Endothelial cell of umbilical vein (primary cell): ENCODE data around the gene TMEM151A. TPM values are rescaled to one million over a fixed set of nuclear protein-coding genes. Genes with fewer than 3 reads are reported as not detected.

Source experiments
- BruUV-seq: library from RNA; stranded (reverse); fragments of 400-500 nt; replicated peaks from 2 replicates; lab custom pipeline; 2021; lab: Mats Ljungman, UMichigan
- CTCF ChIA-PET: fragments of 300-600, 350-600 bp; sonication (Branson Sonifier 250); formaldehyde crosslinking; loops from one replicate; lab custom pipeline; 2021; ENCODE audit warnings: antibody characterized with exemption, inconsistent platforms; lab: Charles Lee
- POLR2A ChIA-PET: fragments of 300-600, 350-600 bp; sonication (Branson Sonifier 250); formaldehyde crosslinking; loops from one replicate; lab custom pipeline; 2021; ENCODE audit warnings: antibody characterized with exemption, inconsistent platforms; lab: Charles Lee
- DNase-seq: peaks from one replicate; pipeline ENCODE4 v3.0.0-alpha.2; 2011; ENCODE audit warnings: low read depth, low spot score
- FAIRE-seq: peaks from 2 replicates; lab custom pipeline; 2011; peaks lifted over from hg19 to GRCh38; lab: Jason Lieb, UNC
- H2AFZ ChIP-seq: 2 replicates; pipeline ENCODE4 v1.6.0; 2012; ENCODE audit warnings: low read depth, low read length, control low read depth, inconsistent platforms
- H3K27ac ChIP-seq: 2 replicates; pipeline ENCODE4 v1.5.1; 2011; ENCODE audit warnings: low read depth, mild to moderate bottlenecking, control low read depth, low read length, moderate library complexity; ENCODE audit not compliant: insufficient read depth
- H3K27me3 ChIP-seq, 2 experiments: 2 replicates each; pipeline versions ENCODE4 v1.6.0 to v1.6.1; 2011; ENCODE audit warnings: low read length in 2 of 2, mixed read lengths in 1 of 2; ENCODE audit not compliant: control insufficient read depth in 2 of 2, insufficient read depth in 2 of 2
- H3K36me3 ChIP-seq, 2 experiments: 2 replicates in 1 of 2; 3 replicates in 1 of 2; pipeline ENCODE4 v1.5.1; 2011; ENCODE audit warnings: low read length in 2 of 2, mild to moderate bottlenecking in 1 of 2, moderate library complexity in 1 of 2; ENCODE audit not compliant: control insufficient read depth in 2 of 2, insufficient read depth in 2 of 2; ENCODE audit errors: extremely low read depth in 1 of 2
- H3K4me1 ChIP-seq: 3 replicates; pipeline ENCODE4 v1.5.1; 2011; ENCODE audit warnings: mild to moderate bottlenecking, low read length; ENCODE audit not compliant: control insufficient read depth, insufficient read depth; ENCODE audit errors: extremely low read depth
- H3K4me2 ChIP-seq: 2 replicates; pipeline ENCODE4 v1.6.1; 2011; ENCODE audit warnings: low read length, control low read depth, mixed read lengths; ENCODE audit not compliant: insufficient read depth
- H3K4me3 ChIP-seq, 3 experiments: fragments of 200-600 bp in 1 of 3; sonication (generic), shearing (Covaris generic) in 1 of 3; replicated peaks in 1 of 3; 2 replicates each; pipeline ENCODE4 v1.5.1; 2011 to 2016; ENCODE audit warnings: control low read depth in 3 of 3, low read length in 3 of 3, mild to moderate bottlenecking in 2 of 3, inconsistent platforms in 1 of 3, low read depth in 1 of 3, moderate library complexity in 1 of 3; ENCODE audit not compliant: insufficient read depth in 1 of 3
- H3K79me2 ChIP-seq: 2 replicates; pipeline ENCODE4 v1.6.0; 2012; ENCODE audit warnings: low read length, inconsistent platforms; ENCODE audit not compliant: control insufficient read depth, insufficient read depth
- H3K9ac ChIP-seq: replicated peaks from 2 replicates; pipeline ENCODE3; 2011; ENCODE audit warnings: low read length, control low read depth; ENCODE audit not compliant: insufficient read depth; ENCODE audit errors: extremely low read depth
- H3K9me1 ChIP-seq: replicated peaks from 3 replicates; pipeline ENCODE4 v1.6.0; 2011; ENCODE audit warnings: mild to moderate bottlenecking, low read length; ENCODE audit not compliant: control insufficient read depth, insufficient read depth; ENCODE audit errors: extremely low read depth
- H3K9me3 ChIP-seq: replicated peaks from 2 replicates; pipeline ENCODE4 v1.5.1; 2012; ENCODE audit warnings: low read length, inconsistent platforms; ENCODE audit not compliant: control insufficient read depth, insufficient read depth
- H4K20me1 ChIP-seq: replicated peaks from 2 replicates; pipeline ENCODE3; 2011; ENCODE audit warnings: mild to moderate bottlenecking, low read length; ENCODE audit not compliant: control insufficient read depth, insufficient read depth; ENCODE audit errors: extremely low read depth
- EZH2 ChIP-seq: IDR thresholded peaks from 2 replicates; pipeline ENCODE4 v1.6.1; 2012; ENCODE audit warnings: borderline replicate concordance, low read depth, mild to moderate bottlenecking, moderate library complexity, low read length, inconsistent platforms; ENCODE audit not compliant: severe bottlenecking
- FOS ChIP-seq: IDR thresholded peaks from 2 replicates; pipeline ENCODE4 v1.6.1; 2011; ENCODE audit warnings: mild to moderate bottlenecking, low read length, moderate library complexity, borderline replicate concordance; ENCODE audit not compliant: insufficient read depth
- GATA2 ChIP-seq: IDR thresholded peaks from 2 replicates; pipeline ENCODE4 v1.7.0; 2011; ENCODE audit warnings: low read depth, mild to moderate bottlenecking, moderate library complexity, mixed read lengths, low read length; ENCODE audit not compliant: insufficient read length, insufficient read depth
- JUN ChIP-seq: IDR thresholded peaks from 2 replicates; pipeline ENCODE4 v1.6.1; 2011; ENCODE audit warnings: borderline replicate concordance, low read depth; ENCODE audit not compliant: insufficient read length, insufficient read depth
- MAX ChIP-seq: IDR thresholded peaks from 2 replicates; pipeline ENCODE4 v1.6.1; 2011; ENCODE audit not compliant: insufficient read depth, insufficient read length
- MYC ChIP-seq: IDR thresholded peaks from one replicate; pipeline ENCODE4 v1.6.1; 2011; ENCODE audit warnings: mild to moderate bottlenecking, low read depth, low read length
- POLR2A ChIP-seq: IDR thresholded peaks from 2 replicates; pipeline ENCODE4 v1.6.1; 2012; ENCODE audit warnings: low read depth, mild to moderate bottlenecking, control low read depth, low read length
- POLR2AphosphoS5 ChIP-seq: IDR thresholded peaks from 2 replicates; pipeline ENCODE4 v1.6.1; 2012; ENCODE audit warnings: low read depth, mild to moderate bottlenecking, control low read depth, low read length, moderate library complexity; ENCODE audit not compliant: insufficient read depth
- dilution Hi-C: fragments of 300-500 bp; cut with MboI; formaldehyde crosslinking; loops from one replicate; pipeline ENCODE4 v1.15.0; 2019; ENCODE audit warnings: low sequenced_read_pairs; ENCODE audit not compliant: extremely low pct_ligation_motif_present
- intact Hi-C: fragments of 100-400 bp; cut with micrococcal nuclease; formaldehyde crosslinking; loops from one replicate; pipeline ENCODE4 v1.10.0; 2022
- polyA plus RNA-seq, 4 experiments: library from polyadenylated mRNA; depleted of rRNA in 3 of 4; stranded (reverse) in 3 of 4; unstranded in 1 of 4; fragments of >200 nt; gene quantifications; 2 replicates each; pipeline versions ENCODE4 v1.2.1 to v1.2.3, GENCODE V29; 2011 to 2012; ENCODE audit warnings: missing spikeins in 1 of 4
- total RNA-seq: library from RNA; stranded (reverse); gene quantifications from 2 replicates; pipeline ENCODE4 v1.2.3, GENCODE V29; 2021
- TF ChIP-seq, protein P1 (sequence below), 2 donors: IDR thresholded peaks; 1 replicate in 1 of 2; 2 replicates in 1 of 2; pipeline ENCODE4 v1.5.1; 2011; ENCODE audit warnings: low read length in 2 of 2, mild to moderate bottlenecking in 2 of 2, moderate library complexity in 2 of 2, control low read depth in 1 of 2, inconsistent platforms in 1 of 2, low read depth in 1 of 2; ENCODE audit not compliant: insufficient read depth in 1 of 2; ENCODE audit errors: extremely low read depth in 1 of 2

Gene TMEM151A
- total and polyA plus RNA-seq, 2 donors (not counting 3 experiments of a cell fraction or from before 2014, with no cell fraction given) = not detected

- ChIA-PET POLR2A (no interaction called here), CTCF (interaction anchor here (0.5 to 2.2 kb wide), 4 partner anchors 12 to 88 kb away, joined by 3 to 13 read pairs (median 4); no protein-coding TSS in a partner anchor)
- no peaks in the 10 kb centered on the region for H3K9me3 ChIP-seq
- H2AFZ ChIP-seq = no peak overlapping the region
- FAIRE-seq (no peak), DNase-seq (no peak)
- BruUV-seq = no TSS peak
- no peaks in the 10 kb centered on the region for H3K79me2 ChIP-seq
- peaks cover 5 to 11% of the 10 kb centered on the region in 2 experiments for H3K27me3 ChIP-seq
- dilution Hi-C loops = no loop called here
- no peak overlapping the region for H3K4me2 ChIP-seq
- no peak overlapping the region for H3K27ac ChIP-seq
- H4K20me1 ChIP-seq = no peaks in the 10 kb centered on the region
- H3K4me3 ChIP-seq = no peak overlapping the region
- no peaks in the 10 kb centered on the region for H3K9me1 ChIP-seq
- TF ChIP-seq FOS (no peak), JUN (no peak)
- TF ChIP-seq, protein P1, sequence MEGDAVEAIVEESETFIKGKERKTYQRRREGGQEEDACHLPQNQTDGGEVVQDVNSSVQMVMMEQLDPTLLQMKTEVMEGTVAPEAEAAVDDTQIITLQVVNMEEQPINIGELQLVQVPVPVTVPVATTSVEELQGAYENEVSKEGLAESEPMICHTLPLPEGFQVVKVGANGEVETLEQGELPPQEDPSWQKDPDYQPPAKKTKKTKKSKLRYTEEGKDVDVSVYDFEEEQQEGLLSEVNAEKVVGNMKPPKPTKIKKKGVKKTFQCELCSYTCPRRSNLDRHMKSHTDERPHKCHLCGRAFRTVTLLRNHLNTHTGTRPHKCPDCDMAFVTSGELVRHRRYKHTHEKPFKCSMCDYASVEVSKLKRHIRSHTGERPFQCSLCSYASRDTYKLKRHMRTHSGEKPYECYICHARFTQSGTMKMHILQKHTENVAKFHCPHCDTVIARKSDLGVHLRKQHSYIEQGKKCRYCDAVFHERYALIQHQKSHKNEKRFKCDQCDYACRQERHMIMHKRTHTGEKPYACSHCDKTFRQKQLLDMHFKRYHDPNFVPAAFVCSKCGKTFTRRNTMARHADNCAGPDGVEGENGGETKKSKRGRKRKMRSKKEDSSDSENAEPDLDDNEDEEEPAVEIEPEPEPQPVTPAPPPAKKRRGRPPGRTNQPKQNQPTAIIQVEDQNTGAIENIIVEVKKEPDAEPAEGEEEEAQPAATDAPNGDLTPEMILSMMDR (IDR thresholded peaks at IDR 0.05; ENCODE audit: extremely low read depth in 1 of 2, insufficient read depth in 1 of 2, low read depth in 1 of 2, low read length in 2 of 2) = no peak
- intact Hi-C loops = no loop called here
- no peaks in the 10 kb centered on the region for H3K4me1 ChIP-seq
- H3K9ac ChIP-seq = no peak overlapping the region
- H3K36me3 ChIP-seq = no peaks in the 10 kb centered on the region
Observed at GRCh38 chr11:66297610-66298009, 5.9 kb downstream of the TMEM151A start.

GRCh38 chr11:66299186-66299585 lies 7.5 kb downstream of the TMEM151A start:
- FAIRE-seq = no peak
- ChIA-PET POLR2A (no interaction called here), CTCF (interaction anchor here (1.0 to 4.5 kb wide), 2 partner anchors 12 to 87 kb away, joined by 3 to 27 read pairs; no protein-coding TSS in a partner anchor)
- no peaks in the 10 kb centered on the region for H3K9me3 ChIP-seq
- no peak overlapping the region for H2AFZ ChIP-seq
- H3K9me1 ChIP-seq = no peaks in the 10 kb centered on the region
- H3K4me1 ChIP-seq = no peaks in the 10 kb centered on the region
- dilution Hi-C loops (no loop called here), intact Hi-C loops (no loop called here)
- H3K4me3 ChIP-seq = no peak overlapping the region
- no peaks in the 10 kb centered on the region for H3K36me3 ChIP-seq
- peaks cover 0 to 2% of the 10 kb centered on the region in 2 experiments for H3K27me3 ChIP-seq
- BruUV-seq = no TSS peak
- H3K27ac ChIP-seq = no peak overlapping the region
- no peaks in the 10 kb centered on the region for H4K20me1 ChIP-seq
- no peaks in the 10 kb centered on the region for H3K79me2 ChIP-seq
- TF ChIP-seq JUN = no peak
- no peak for TF ChIP-seq EZH2
- no peak for TF ChIP-seq MAX
- TF ChIP-seq POLR2A = no peak
- TF ChIP-seq MYC = no peak
- no peak for TF ChIP-seq FOS
- TF ChIP-seq, protein P1 (IDR thresholded peaks at IDR 0.05; ENCODE audit: extremely low read depth in 1 of 2, insufficient read depth in 1 of 2, low read depth in 1 of 2, low read length in 2 of 2) = no peak
- no peak for TF ChIP-seq GATA2
- no peak for TF ChIP-seq POLR2AphosphoS5
- no peak overlapping the region for H3K4me2 ChIP-seq
- H3K9ac ChIP-seq = no peak overlapping the region
- no peak for DNase-seq
